ENCODE results near the gene ABCA9. TPM values are rescaled to one million over a fixed set of nuclear protein-coding genes. Genes with fewer than 3 reads are reported as not detected.

The ABCA9 gene
- total and polyA plus RNA-seq, 9 of the 15 experiments (the other 6 are each of a cell fraction or from before 2014, with no cell fraction given), result 0.04 TPM; not detected in 8

DNA sequence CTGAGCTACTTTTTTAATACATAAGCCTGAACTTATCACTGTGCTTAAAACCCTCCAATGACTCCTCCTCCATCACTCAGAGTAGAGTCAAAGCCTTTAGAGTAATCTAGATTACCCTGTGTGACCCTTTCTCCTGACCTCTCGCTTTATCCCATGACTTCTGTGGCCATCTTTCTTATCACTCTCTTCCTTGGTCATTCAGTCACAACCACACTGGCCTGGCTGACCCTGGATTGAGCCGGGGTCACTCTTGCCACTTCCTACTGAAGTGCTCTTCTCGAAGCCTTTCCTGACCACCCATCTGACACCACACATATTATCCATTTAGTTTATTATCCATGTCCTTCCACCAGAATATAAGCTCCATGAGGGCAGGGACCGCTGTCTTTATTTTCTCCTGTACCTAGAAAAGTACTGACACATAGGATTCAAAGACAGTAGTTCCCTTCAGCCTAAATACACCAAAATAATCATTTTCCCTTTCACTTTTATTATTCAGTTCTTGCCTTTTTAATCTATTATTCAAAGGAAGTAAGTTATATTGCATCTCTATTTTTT is 28.0 kb upstream of the ABCA9 start (continued):
- TF ChIP-seq, protein P1, sequence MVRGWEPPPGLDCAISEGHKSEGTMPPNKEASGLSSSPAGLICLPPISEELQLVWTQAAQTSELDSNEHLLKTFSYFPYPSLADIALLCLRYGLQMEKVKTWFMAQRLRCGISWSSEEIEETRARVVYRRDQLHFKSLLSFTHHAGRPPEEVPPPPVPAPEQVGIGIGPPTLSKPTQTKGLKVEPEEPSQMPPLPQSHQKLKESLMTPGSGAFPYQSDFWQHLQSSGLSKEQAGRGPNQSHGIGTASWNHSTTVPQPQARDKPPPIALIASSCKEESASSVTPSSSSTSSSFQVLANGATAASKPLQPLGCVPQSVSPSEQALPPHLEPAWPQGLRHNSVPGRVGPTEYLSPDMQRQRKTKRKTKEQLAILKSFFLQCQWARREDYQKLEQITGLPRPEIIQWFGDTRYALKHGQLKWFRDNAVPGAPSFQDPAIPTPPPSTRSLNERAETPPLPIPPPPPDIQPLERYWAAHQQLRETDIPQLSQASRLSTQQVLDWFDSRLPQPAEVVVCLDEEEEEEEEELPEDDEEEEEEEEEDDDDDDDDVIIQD (CRISPR knock-in tag; IDR thresholded peaks at IDR 0.05), result no peak
- TF ChIP-seq ZNF133 (CRISPR knock-in tag; IDR thresholded peaks at IDR 0.05), result no peak
- peak; percentile 92 for TF ChIP-seq TRIM28 (IDR thresholded peaks at IDR 0.05)
- TF ChIP-seq ZNF324 (CRISPR knock-in tag; IDR thresholded peaks at IDR 0.05), result no peak
- TF ChIP-seq STAT5B (CRISPR knock-in tag; IDR thresholded peaks at IDR 0.05), result no peak
- TF ChIP-seq, protein P2, sequence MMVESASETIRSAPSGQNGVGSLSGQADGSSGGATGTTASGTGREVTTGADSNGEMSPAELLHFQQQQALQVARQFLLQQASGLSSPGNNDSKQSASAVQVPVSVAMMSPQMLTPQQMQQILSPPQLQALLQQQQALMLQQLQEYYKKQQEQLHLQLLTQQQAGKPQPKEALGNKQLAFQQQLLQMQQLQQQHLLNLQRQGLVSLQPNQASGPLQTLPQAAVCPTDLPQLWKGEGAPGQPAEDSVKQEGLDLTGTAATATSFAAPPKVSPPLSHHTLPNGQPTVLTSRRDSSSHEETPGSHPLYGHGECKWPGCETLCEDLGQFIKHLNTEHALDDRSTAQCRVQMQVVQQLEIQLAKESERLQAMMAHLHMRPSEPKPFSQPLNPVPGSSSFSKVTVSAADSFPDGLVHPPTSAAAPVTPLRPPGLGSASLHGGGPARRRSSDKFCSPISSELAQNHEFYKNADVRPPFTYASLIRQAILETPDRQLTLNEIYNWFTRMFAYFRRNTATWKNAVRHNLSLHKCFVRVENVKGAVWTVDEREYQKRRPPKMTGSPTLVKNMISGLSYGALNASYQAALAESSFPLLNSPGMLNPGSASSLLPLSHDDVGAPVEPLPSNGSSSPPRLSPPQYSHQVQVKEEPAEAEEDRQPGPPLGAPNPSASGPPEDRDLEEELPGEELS (CRISPR knock-in tag; IDR thresholded peaks at IDR 0.05; ENCODE audit: borderline replicate concordance), result no peak
- TF ChIP-seq XRCC3 (IDR thresholded peaks at IDR 0.05), result 0 out of 2 replicates have a peak, but pooled peaks have one; percentile 23
- TF ChIP-seq ZBTB1 (CRISPR knock-in tag; IDR thresholded peaks at IDR 0.05; ENCODE audit: borderline replicate concordance, low read depth), result no peak
- no peak for TF ChIP-seq HBP1 (CRISPR knock-in tag; IDR thresholded peaks at IDR 0.05)
- TF ChIP-seq HDAC1 (IDR thresholded peaks at IDR 0.05), result peak in 1 of 2 experiments; percentile 51; a peak in 1 of 4 replicates
- no peak for TF ChIP-seq PRDM10 (IDR thresholded peaks at IDR 0.05; ENCODE audit: partially characterized antibody)
- peak; percentile 32; the same call in 1 of the 2 replicates for TF ChIP-seq DPF2 (IDR thresholded peaks at IDR 0.05)
- TF ChIP-seq, protein P3, sequence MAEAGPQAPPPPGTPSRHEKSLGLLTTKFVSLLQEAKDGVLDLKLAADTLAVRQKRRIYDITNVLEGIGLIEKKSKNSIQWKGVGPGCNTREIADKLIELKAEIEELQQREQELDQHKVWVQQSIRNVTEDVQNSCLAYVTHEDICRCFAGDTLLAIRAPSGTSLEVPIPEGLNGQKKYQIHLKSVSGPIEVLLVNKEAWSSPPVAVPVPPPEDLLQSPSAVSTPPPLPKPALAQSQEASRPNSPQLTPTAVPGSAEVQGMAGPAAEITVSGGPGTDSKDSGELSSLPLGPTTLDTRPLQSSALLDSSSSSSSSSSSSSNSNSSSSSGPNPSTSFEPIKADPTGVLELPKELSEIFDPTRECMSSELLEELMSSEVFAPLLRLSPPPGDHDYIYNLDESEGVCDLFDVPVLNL (CRISPR knock-in tag; IDR thresholded peaks at IDR 0.05; ENCODE audit: low read depth), result no peak
- no peak for TF ChIP-seq HMGN3 (IDR thresholded peaks at IDR 0.05; ENCODE audit: borderline replicate concordance, extremely low read depth, insufficient read length, low read depth, low read length)
- peak; percentile 68; the same call in 1 of the 2 replicates for TF ChIP-seq CHAMP1 (IDR thresholded peaks at IDR 0.05)
